HCT116 (cell line): ENCODE measurements around the gene UTP11.

Experiments used
- CEBPB ChIP-seq: IDR thresholded peaks from 2 replicates; pipeline ENCODE4 v1.6.1; 2012; ENCODE audit warnings: low read depth
- EZH2 ChIP-seq: fragments of 200-600 bp; sonication (generic); IDR thresholded peaks from 2 replicates; pipeline ENCODE4 v1.6.1; 2017; ENCODE audit warnings: antibody characterized with exemption, mixed run types
- EZH2phosphoT487 ChIP-seq: fragments of 200-600 bp; IDR thresholded peaks from 2 replicates; pipeline ENCODE4 v1.6.1; 2018; ENCODE audit warnings: antibody characterized with exemption, borderline replicate concordance
- MAX ChIP-seq: IDR thresholded peaks from 2 replicates; pipeline ENCODE4 v1.6.1; 2012
- POLR2A ChIP-seq: IDR thresholded peaks from 2 replicates; pipeline ENCODE4 v1.7.0; 2011; ENCODE audit warnings: borderline replicate concordance; ENCODE audit not compliant: insufficient read depth, insufficient read length; ENCODE audit errors: extremely low read depth
- POLR2AphosphoS5 ChIP-seq: IDR thresholded peaks from 2 replicates; pipeline ENCODE4 v1.6.1; 2011; ENCODE audit warnings: mild to moderate bottlenecking, low read depth, low read length, moderate library complexity
- RAD21 ChIP-seq: IDR thresholded peaks from 2 replicates; pipeline ENCODE4 v1.6.1; 2012; ENCODE audit warnings: low read depth, mild to moderate bottlenecking
- REST ChIP-seq: IDR thresholded peaks from 2 replicates; pipeline ENCODE4 v1.6.1; 2012; ENCODE audit warnings: low read depth
- SIN3A ChIP-seq: IDR thresholded peaks from 2 replicates; pipeline ENCODE4 v1.6.1; 2012; ENCODE audit warnings: low read depth
- SP1 ChIP-seq: IDR thresholded peaks from 2 replicates; pipeline ENCODE4 v1.6.1; 2012; ENCODE audit warnings: low read depth
- TCF7L2 ChIP-seq: IDR thresholded peaks from 2 replicates; pipeline ENCODE4 v1.7.0; 2011; ENCODE audit warnings: borderline replicate concordance, inconsistent platforms; ENCODE audit not compliant: insufficient read depth, insufficient read length; ENCODE audit errors: extremely low read depth
- YY1 ChIP-seq: IDR thresholded peaks from 2 replicates; pipeline ENCODE4 v1.6.1; 2011; ENCODE audit warnings: low read length, low read depth, moderate library complexity, mild to moderate bottlenecking; ENCODE audit not compliant: insufficient replicate concordance; ENCODE audit errors: extremely low read depth
- ZFX ChIP-seq: fragments of 450-650 bp; IDR thresholded peaks from 2 replicates; pipeline ENCODE4 v1.6.1; 2017
- TF ChIP-seq, protein P1 (sequence below), 3 experiments: fragments of 200-600 bp in 1 of 3; sonication (generic) in 1 of 3; IDR thresholded peaks in 2 of 3; conservative IDR thresholded peaks in 1 of 3; 2 replicates each; pipeline ENCODE4 v1.5.1; 2012 to 2017; ENCODE audit warnings: low read depth in 2 of 3, low read length in 2 of 3, antibody characterized with exemption in 1 of 3, borderline replicate concordance in 1 of 3, control low read depth in 1 of 3, mild to moderate bottlenecking in 1 of 3, mixed read lengths in 1 of 3, mixed run types in 1 of 3, moderate library complexity in 1 of 3; ENCODE audit not compliant: insufficient read depth in 1 of 3

DNA sequence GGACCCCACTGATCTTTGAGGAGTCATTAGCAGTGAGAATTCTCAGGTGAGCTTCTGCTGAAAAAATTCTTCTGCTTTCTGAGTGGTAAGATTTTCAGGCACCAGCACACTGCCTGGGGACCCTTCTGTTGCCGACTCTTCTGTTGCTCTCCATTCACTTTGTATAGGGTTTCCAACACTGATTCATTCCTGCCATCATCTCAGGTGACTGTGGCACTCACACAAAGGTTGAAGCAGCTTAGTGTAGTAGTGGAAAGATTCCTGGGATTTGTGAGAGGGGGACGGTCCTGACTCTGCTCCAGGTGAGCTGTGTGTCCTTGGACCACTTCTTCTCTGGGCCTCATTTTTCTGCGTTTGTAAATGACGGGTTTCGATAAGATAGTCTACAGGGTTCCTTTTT, 9.4 kb downstream of the UTP11 start:
- TF ChIP-seq CEBPB (no peak), EZH2phosphoT487 (no peak), EZH2 (no peak), YY1 (no peak), REST (no peak), SP1 (no peak), POLR2AphosphoS5 (no peak), POLR2A (no peak), RAD21 (no peak), TCF7L2 (no peak), SIN3A (no peak), ZFX (no peak), MAX (no peak)
- TF ChIP-seq, protein P1, sequence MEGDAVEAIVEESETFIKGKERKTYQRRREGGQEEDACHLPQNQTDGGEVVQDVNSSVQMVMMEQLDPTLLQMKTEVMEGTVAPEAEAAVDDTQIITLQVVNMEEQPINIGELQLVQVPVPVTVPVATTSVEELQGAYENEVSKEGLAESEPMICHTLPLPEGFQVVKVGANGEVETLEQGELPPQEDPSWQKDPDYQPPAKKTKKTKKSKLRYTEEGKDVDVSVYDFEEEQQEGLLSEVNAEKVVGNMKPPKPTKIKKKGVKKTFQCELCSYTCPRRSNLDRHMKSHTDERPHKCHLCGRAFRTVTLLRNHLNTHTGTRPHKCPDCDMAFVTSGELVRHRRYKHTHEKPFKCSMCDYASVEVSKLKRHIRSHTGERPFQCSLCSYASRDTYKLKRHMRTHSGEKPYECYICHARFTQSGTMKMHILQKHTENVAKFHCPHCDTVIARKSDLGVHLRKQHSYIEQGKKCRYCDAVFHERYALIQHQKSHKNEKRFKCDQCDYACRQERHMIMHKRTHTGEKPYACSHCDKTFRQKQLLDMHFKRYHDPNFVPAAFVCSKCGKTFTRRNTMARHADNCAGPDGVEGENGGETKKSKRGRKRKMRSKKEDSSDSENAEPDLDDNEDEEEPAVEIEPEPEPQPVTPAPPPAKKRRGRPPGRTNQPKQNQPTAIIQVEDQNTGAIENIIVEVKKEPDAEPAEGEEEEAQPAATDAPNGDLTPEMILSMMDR (IDR thresholded peaks at IDR 0.05 in 2 of 3, conservative IDR thresholded peaks at IDR 0.05 in 1 of 3; ENCODE audit: borderline replicate concordance in 1 of 3, insufficient read depth in 1 of 3, low read depth in 2 of 3, low read length in 2 of 3), result no peak
